Measurements from ENCODE around the gene RIN2.

DNA sequence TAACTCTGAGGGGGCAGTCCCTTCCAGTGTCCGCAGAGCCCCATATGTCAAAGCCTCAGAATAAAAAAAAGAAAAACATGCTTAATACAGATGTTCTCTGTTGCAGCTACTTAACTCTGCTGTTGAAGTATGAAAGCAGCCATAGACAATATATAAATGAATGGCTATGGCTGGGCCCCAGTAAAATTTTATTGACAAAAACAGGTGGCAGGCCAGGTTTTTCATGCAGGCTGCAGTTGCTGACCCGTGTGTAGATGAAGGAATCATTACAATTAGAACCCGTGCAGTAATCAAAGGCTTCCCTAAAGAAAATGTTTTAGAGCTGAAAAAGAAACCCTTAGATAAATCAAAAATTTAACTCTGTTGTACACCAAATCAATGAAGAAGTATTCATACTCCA lies 13.0 kb upstream of the RIN2 start:
- TF ChIP-seq, protein P1, sequence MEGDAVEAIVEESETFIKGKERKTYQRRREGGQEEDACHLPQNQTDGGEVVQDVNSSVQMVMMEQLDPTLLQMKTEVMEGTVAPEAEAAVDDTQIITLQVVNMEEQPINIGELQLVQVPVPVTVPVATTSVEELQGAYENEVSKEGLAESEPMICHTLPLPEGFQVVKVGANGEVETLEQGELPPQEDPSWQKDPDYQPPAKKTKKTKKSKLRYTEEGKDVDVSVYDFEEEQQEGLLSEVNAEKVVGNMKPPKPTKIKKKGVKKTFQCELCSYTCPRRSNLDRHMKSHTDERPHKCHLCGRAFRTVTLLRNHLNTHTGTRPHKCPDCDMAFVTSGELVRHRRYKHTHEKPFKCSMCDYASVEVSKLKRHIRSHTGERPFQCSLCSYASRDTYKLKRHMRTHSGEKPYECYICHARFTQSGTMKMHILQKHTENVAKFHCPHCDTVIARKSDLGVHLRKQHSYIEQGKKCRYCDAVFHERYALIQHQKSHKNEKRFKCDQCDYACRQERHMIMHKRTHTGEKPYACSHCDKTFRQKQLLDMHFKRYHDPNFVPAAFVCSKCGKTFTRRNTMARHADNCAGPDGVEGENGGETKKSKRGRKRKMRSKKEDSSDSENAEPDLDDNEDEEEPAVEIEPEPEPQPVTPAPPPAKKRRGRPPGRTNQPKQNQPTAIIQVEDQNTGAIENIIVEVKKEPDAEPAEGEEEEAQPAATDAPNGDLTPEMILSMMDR (IDR thresholded peaks at IDR 0.05) = no peak
- TF ChIP-seq POLR2A (IDR thresholded peaks at IDR 0.05) = no peak
